ENCODE data around the gene HDAC11.
"Not testable (repeated sequence)": the region's sequence is repeated elsewhere in the genome, so short reads cannot be mapped to it uniquely, and the experiment has no call there.

Gene HDAC11

GRCh38 chr3:13491206-13491974, 11.3 kb downstream of the HDAC11 start:
- H3K4me3 ChIP-seq (ENCODE audit: low read length), result no peak overlapping the region
- no peak for DNase-seq (ENCODE audit: low read depth, low spot score)

DNA sequence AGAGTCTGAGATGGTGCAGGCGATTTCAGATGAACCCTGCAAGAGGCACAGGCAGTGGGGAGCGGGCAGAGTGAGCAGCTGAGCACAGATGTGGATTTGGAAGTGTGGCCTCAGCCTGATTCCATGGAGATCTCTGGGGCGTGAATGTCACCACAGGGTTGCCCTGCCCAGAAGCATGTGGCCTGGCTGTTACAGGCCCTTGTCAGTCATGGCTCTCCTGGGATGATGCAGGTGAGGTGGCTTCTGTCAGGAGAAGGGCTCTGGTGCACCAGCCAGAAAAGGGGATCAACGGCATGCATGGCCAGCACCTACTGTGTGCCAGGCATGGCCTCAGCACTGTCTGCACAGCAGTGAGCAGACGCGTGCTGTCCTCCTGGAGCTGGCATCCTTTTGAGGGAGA, 11.9 kb downstream of the HDAC11 start:
- DNase-seq (ENCODE audit: low read depth, low spot score), result no peak
- H3K4me3 ChIP-seq (ENCODE audit: low read length), result no peak overlapping the region

DNA sequence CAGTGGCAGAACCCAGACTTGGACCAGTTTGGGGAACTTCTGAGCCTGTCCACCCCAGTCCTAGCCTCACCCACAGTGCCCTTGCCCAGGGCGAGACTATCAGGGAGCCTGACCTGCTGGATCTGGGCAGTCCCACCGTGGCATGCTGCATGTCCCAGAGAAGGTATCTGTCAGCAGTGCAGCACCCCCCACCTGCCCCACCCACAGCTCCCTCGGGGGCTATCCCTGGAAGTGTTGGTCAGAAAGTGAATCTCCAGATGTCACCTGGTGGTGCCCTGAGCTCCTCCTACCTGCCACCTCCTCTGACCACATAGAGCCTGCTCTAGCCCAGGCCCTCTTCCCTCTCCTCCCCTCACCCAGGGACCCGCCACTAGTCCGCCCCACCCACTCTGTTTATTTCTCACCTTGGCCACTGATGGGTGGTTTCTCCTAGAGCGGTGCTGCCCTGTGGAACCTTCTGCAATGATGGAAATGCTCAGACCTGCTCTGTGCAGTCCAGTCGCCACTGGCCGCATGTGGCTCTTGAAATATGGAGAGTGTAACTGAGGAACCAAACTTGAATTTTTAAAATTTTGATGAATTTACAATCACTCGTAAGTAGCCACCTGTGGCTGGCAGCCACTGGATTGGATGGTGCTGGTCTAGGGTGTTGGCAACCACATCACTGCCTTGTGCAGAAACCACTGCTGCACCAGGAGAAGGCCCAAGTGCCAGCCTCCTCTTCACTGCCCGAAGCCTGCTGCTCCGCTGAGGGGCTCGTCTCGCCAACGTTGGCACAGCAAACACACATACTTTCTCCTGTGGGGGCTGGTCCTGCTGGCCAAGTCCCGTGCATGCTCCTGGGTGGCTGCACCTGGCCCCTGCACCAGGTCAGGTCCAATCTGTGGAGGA, 13.1 kb downstream of the HDAC11 start:
- DNase-seq (ENCODE audit: low read depth, low spot score), result no peak
- H3K4me3 ChIP-seq (ENCODE audit: low read length), result no peak overlapping the region

DNA sequence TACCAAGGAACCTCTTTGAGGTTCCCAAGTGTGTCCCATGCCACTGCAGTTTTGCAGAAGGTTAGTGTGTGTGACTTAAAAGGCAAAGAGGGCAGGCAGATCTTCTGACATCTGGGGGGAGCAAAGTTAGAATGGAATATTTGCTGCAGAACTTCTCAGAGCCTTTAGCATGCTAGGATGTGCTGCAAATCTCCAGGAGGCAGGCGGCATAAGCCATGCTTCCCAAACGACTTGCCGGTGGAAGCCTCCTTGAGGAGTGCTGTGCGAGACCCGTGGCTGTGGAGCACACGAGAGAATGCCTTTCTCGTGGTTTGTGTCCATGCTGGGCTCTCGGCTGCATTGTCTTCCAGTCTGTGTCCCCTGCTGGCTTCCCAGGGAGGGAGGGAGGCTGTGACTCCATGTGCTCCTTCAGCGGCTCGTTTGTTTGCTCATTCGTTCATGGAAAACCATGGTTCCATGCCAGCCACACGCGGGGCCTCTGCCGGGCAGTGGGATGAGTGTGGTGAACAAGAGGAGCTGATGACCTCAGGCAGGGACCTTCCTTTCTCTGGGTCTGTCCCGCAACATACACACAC, 13.8 kb downstream of the HDAC11 start:
- no peak for DNase-seq (ENCODE audit: low read depth, low spot score)
- no peak overlapping the region for H3K4me3 ChIP-seq (ENCODE audit: low read length)

- H3K4me3 ChIP-seq (ENCODE audit: low read length), result no peak overlapping the region
- DNase-seq (ENCODE audit: low read depth, low spot score), result peak; percentile 44
These were observed 14.6 kb downstream of the HDAC11 start for GRCh38 chr3:13494463-13495350.

- no peak overlapping the region for H3K4me3 ChIP-seq (ENCODE audit: low read length)
- DNase-seq (ENCODE audit: low read depth, low spot score), result no peak
These were observed 15.3 kb downstream of the HDAC11 start for GRCh38 chr3:13495351-13495813.

- peak; percentile 74 for DNase-seq (ENCODE audit: low read depth, low spot score)
- no peak overlapping the region for H3K4me3 ChIP-seq (ENCODE audit: low read length)
These were observed 16.0 kb downstream of the HDAC11 start for GRCh38 chr3:13495921-13496723.

GRCh38 chr3:13496879-13497278, 16.8 kb downstream of the HDAC11 start:
- no peak overlapping the region for H3K4me3 ChIP-seq (ENCODE audit: low read length)
- DNase-seq (ENCODE audit: low read depth, low spot score), result no peak

- no peak for DNase-seq (ENCODE audit: low read depth, low spot score)
- H3K4me3 ChIP-seq (ENCODE audit: low read length), result no peak overlapping the region
These were observed 17.3 kb downstream of the HDAC11 start for GRCh38 chr3:13497386-13497785.

GRCh38 chr3:13498354-13499060, 18.4 kb downstream of the HDAC11 start:
- no peak overlapping the region for H3K4me3 ChIP-seq (ENCODE audit: low read length)
- no peak for DNase-seq (ENCODE audit: low read depth, low spot score)

- not testable (repeated sequence) for H3K4me3 ChIP-seq (ENCODE audit: low read length); DNase-seq (ENCODE audit: low read depth, low spot score)
These were observed 19.1 kb downstream of the HDAC11 start for GRCh38 chr3:13499246-13499645.

DNA sequence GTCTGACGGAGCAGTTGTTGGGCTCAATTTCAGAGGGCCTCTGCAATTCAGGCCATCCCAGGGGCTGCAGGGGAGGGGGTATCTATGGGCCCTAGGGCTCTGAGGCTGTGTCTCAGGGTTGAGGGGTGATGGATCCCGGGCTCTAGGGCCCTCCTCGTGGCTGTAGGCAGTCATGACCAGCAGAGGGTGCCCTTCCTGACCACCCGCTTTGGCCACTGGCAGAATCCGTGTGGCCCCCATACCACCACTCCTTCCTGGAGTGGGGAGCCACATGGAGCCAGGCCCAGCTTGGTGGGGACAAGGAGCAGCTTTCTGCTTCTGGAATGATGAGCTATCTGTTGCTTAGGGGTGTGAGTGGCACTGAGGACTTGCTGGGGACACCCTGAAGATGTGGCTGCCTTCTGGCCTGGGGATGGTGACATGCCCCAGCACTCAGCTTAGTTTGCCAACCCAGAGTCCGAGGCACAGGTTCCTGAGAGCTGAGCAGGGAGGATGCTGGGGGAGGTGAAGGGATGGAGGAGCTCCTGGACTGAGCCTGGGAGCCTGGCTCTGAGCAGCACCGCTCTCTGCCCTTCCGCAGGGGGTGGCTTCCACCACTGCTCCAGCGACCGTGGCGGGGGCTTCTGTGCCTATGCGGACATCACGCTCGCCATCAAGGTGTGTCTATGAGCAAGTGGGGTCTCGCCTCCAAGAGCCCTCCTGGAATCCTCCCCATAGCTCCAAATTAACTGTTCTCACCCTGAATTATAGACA, 20.2 kb downstream of the HDAC11 start:
- H3K4me3 ChIP-seq (ENCODE audit: low read length), result no peak overlapping the region
- no peak for DNase-seq (ENCODE audit: low read depth, low spot score)

DNA sequence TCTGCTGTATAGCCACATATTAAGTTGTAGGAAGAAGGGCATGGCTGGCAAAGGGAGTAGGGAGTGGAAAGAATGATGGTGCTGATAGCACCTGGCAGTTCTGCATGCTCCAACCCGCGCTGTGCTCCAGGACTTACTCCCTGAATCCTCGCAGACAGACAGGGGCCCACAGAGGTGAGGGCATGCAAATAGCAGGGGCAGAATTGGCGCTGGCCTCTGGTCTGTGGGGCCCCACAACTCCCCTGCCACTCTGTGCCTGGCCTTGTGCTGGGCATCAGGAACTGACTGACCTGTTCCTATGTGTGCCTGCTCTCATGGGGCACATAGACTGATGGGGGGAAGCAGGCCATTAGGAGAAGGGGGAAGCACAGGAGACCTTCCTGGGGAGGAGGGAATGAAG, 20.9 kb downstream of the HDAC11 start:
- H3K4me3 ChIP-seq (ENCODE audit: low read length), result no peak overlapping the region
- DNase-seq (ENCODE audit: low read depth, low spot score), result no peak

- no peak for DNase-seq (ENCODE audit: low read depth, low spot score)
- no peak overlapping the region for H3K4me3 ChIP-seq (ENCODE audit: low read length)
These were observed 21.4 kb downstream of the HDAC11 start for GRCh38 chr3:13501521-13501920.

DNA sequence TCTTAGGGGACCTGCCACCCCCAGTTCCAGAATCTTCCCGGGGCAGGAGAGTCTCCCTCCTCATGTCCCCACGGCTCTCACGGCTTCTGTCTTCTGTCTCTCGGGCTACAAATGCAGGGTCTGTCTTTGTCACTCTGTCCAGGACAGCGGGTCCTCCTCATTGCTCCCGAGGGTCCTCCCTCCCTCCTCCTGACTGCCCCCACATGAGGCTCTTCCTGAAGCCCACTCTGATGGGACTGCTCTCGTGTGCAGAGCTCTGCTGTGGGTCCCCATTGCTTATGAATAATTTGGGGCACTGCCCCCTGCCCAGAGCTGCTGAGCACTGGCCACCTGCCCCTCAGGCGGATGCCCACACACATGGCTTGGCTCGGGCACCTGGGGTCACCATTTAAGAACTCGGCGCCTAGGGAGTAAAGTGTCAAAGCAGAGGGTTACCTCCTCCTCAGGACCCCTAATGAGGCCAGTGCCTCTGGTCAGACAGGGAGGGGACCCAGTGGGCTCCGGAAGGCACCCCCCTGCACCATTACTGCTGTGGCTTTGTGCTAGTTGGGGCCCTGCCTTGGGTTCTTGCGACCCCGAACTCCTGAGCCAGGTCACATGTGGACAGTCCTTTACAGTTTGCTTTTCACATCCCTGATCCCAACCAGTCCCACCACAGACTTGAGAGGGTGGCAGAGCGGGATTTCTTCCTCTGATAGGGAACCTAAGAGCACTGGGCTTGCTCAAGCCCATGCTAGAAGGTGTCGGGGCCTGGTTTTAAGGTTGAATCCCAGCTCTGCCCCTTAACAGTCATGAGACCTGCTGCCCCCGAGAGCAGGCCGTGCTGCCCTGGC, 22.1 kb downstream of the HDAC11 start:
- H3K4me3 ChIP-seq (ENCODE audit: low read length), result no peak overlapping the region
- no peak for DNase-seq (ENCODE audit: low read depth, low spot score)

DNA sequence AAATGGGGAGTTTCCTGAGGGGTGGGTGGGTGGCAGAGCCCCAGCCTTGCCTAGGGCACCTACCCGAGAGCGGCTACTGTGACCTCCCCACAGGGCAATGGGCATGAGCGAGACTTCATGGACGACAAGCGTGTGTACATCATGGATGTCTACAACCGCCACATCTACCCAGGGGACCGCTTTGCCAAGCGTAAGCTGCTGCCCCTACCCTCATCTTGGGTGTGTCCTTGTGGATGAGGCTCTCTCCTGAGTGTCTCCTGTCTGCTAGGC, 22.6 kb downstream of the HDAC11 start:
- no peak for DNase-seq (ENCODE audit: low read depth, low spot score)
- H3K4me3 ChIP-seq (ENCODE audit: low read length), result no peak overlapping the region

All from Jurkat, Clone E6-1 (cell line).